ENCODE measurements around the gene NOS1AP. TPM values are rescaled to one million over a fixed set of nuclear protein-coding genes. Genes with fewer than 3 reads are reported as not detected.

Gene NOS1AP
- total RNA-seq, 1 donor from 2014 or later, result 2.1 TPM

DNA sequence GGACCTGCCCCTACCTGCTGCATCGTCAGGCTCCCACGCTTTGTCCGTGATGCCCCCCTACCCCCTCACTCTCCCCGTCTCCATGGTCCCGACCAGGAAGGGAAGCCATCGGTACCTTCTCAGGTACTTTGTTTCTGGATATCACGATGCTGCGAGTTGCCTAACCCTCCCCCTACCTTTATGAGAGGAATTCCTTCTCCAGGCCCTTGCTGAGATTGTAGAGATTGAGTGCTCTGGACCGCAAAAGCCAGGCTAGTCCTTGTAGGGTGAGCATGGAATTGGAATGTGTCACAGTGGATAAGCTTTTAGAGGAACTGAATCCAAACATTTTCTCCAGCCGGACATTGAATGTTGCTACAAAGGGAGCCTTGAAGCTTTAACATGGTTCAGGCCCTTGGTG is 298.3 kb downstream of the NOS1AP start:
- DNase-seq, result no peak

DNA sequence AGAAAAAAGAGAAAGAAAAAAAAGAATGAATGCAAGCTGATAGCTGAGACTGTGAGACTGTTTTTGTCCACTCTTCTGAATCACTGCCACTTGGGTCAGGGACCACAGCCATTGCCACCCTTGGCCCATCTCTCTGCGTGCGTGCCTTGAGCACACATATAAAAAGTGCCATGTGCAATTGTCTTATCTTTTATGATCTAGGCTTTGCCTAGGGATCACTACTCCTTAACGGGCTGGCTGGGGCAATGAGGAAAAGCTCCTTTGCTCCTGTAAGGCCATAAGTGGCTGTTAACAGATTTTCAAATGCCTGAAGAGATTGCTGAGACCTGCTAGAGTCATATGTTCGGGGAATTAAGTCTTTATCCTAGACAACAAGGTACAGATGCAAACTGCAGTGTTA is 299.0 kb downstream of the NOS1AP start:
- no peak for DNase-seq

DNA sequence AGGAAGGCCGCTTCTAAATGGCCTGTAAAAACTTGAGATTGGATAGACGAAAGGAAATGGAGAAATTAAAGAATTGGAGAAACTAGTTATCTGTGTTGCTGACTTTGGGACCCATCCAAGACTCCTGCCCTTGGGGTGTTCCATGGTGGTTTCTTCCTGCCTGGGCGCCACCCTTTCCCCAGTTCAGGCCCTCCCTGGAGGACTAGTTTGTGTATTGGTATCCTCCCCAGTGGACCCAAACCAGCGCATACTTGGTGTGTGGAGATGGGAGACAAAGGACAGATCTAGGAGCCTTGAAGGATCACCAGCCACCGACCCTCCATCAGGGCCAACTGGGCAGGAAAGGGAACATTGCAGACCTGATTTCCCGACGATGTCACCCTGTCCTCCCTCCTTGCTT is 300.1 kb downstream of the NOS1AP start:
- DNase-seq, result no peak

DNA sequence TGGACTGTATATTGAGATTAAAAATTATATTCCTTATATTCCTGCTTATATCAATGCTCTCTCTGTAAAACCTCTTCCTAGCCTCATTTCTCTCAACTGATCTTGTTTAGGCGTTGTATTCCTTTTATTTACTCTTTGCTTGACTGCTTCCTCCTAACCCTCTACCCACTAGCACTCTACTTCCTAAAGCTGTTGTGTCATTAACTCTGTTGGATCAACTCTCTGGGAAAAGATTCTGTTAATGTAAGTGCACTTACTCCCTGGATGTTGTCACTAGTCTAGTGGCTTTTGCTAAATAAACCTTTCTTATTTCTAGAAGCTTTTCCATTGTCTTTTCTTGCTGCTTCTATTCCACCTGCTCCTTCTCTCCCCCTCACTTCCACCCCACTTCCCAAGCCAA is 300.7 kb downstream of the NOS1AP start:
- DNase-seq, result no peak

DNA sequence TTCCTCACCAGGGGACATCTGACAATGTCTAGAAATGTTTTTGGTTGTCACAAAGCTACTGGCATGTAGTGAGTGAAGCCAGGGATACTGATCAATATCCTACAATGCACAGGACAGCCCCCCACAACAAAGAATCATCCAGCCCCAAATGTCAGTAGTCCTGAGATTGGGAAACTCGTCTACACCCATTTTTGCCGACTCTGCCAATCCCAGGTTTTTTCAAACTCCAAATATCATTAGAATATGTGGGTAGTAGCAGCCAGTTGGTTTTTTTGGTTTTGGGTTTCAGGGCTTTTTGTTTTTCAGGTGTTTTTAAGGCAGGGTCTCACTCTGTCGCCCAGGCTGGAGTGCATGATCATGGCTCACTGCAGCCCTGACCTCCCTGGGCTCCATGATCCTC is 301.2 kb downstream of the NOS1AP start:
- DNase-seq, result no peak

DNA sequence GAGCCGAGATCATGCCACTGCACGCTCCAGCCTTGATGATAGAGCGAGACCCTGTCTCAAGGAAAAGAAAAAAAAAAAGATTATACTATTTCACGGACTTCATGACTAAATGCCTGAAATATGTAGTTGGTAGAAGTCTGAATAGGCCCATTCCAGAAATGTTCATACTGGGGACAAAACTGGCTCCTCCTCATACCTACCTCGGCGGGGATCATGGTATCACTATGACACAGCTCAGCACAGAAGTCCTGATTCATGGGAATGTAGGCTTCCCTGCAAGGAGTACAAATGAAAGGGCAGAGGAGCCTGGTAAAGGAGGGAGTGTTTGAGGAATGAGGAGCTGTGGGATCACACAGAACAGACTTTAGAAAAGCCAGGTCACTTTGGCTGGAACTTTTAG is 302.1 kb downstream of the NOS1AP start:
- no peak for DNase-seq

DNA sequence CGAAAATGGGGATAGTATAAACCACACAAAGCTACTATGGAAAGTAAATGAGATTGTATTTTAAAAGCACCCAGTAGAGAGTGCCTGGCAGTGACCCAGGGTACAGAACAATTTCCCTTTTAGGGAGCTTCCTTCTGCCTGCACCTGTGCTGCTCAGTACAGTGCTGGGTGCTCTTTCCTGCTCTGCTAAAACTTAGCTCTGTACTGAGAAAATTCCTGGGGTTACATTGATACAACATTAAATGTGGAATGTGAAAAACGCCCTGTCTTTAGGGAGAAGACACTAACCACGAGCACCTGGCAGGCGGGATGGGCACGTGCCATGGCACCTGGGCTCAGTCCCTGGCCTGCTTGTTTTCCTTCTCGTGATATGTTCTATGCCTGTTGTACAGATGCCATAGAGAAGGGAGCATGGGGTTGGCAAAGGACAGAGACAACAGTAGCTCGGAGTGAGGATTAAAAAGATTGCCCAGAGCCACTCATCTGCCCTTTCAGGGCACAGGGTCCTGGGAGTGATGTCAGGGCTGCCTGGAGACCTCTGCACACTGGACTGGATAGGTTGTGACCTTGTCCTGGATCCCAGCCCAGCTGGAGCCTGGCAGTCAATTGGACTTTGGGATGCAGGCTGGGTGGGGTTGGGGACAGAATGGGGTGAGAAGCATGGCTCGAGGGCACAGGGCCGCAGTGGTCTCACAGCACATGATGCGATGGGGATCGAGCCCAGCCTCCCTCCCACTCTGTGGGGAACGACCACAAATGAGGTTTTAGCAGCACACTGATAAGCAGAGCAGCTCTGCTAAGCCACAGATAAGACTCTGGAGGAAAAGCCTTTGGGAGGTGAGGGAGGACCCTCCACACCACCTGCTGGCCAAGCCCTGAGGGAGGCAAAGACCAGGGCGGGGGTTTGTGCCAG is 302.9 kb downstream of the NOS1AP start:
- no peak for DNase-seq

DNA sequence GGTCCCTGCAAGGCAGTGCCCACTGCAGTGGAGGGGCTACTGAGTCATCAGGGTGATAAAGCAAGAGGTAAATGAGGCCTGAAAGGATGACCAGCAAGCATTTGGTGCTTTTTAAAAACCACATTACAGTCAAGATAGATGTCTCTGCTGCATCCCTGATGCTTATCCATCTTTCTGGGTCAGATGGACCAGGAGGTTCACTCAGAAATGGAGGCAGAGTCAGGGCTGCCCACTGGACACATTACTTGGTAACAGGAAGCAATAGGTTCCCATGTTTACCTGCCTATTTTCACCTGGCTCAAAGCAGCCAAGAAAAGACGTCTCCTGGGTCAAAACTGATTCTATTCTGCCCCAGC is 303.6 kb downstream of the NOS1AP start:
- DNase-seq, result no peak

DNA sequence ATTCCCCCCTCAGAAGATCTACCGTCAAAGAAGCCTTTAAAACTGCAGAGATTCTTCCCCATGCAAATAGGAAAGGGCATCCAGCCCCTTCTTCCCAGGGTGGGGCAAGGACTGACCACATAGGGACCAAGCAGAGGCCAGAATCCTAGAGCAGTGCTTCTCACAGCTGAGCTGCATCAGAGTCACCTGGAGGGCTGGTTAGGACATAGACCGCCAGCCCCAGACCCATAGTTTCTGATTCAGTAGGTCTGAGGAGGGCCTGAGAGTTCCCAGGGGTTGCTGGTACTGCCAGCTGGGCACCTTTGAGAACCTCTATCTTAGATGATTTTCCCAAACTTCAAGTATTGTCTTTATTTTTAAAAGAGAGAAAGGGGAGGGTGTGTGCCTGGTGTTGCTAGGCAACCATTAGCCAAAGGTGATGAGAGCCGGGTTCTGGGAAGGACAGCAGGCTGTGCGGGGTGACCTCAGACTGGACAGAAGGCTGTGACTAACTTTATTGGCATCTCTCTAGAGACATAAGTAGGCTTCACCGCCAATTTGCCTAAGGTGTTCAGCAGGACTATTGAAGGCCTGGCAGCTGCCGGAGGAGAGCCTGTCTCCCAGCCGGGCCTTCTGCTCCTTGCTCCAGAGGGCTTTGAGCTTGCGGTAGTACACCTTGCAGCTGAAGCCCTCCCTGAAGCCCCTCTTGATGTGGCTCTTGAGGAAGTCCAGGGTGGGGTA is 304.2 kb downstream of the NOS1AP start:
- no peak for DNase-seq

DNA sequence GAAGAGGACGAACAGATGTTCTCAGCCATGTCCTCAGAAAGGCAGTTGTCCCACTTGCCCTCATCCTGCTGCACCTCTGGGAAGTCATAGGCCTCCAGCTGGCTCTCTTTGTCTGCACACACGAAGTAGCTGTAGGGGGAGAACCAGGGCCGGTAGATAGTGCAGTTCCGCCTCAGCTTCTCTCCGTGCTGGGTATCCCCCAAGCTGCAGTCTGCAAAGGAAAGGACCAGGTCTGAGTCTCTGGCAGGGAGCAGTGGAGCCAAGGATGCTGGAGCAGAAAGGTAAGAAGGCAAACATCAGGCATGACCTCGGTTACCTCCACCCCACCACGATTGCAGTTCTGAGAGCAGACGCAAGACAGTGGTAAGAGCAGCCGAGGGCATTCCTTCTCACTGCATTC is 304.9 kb downstream of the NOS1AP start:
- no peak for DNase-seq

DNA sequence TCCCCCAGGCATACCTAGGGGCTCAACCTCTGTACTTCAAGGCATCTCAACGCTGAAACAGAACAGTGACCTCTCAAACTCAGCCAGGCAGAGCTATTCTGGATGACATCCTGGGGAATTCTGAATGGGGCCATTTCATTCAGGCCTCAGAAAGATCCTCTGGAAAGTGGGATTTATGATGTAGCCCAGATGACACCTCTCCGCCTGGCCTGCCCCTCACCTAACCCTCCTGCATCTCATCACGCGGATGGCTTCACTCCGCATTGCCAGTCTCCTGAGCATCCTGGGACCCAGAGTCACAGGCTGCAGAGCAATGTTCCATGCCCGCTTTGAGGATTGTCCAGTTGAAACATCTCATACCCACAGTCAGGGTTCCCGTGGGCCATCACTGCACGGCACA is 306.0 kb downstream of the NOS1AP start:
- no peak for DNase-seq

DNA sequence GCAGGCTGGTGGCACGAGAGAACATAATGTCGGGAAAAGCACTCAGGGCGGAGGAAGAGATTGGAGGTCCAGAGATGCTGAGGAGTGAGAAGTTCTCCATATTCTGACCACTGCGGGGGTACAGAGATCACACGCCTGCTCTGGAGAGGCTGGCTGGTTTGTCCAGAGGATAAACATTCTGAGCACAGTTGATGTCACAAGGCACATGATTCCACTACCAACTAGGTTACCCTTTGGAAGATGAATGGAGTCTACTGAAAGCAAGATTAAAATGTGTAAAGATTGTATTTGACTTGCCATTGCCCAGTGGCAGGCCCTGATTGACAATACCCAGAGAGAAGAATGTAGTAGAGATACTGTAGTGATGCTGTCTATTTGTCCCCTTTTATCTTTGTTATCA is 307.2 kb downstream of the NOS1AP start, which contains the start of gene SPATA46:
Gene SPATA46, minus strand, starts transcription at position 164 of the 400 bp plus-strand sequence. Its CDS starts 64 bp downstream, at position 100.
- DNase-seq, result no peak

DNA sequence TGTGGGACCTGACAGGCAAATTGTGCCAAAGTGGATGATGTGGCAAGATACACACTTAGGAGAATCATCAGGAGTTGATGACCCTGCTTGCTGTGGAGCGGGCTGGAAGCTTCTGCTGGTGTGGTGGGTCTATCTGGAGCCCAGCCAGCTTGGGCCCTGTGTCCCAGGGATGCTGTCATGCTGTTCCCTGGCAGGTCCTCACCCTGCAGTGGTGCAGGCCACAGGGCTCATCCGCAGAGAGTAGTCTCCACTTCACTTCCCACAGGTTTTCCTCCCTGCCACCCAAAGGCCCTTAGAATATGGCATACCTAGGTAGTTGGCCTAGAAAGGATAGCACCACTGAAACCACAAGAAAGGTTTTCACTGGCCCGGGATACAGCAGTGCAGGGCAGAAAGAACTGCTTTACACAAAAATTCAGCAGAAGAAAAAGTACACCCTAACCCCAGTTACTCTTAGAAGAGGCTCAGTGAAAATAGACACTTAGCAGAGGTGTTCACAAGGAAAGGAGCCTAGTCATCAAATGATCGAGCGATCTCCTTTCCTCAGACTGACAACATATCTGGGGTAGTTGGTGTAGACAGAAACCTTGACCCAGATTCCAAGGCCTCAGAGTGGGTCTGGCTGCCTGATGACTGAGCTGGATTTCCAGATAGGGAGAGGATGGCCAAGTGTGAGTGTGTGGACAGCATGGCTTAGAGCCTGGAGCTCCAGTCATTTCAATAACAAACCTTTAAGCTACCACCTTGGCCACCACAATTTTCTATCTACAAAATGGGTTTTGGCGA is 310.8 kb downstream of the NOS1AP start:
- no peak for DNase-seq

DNA sequence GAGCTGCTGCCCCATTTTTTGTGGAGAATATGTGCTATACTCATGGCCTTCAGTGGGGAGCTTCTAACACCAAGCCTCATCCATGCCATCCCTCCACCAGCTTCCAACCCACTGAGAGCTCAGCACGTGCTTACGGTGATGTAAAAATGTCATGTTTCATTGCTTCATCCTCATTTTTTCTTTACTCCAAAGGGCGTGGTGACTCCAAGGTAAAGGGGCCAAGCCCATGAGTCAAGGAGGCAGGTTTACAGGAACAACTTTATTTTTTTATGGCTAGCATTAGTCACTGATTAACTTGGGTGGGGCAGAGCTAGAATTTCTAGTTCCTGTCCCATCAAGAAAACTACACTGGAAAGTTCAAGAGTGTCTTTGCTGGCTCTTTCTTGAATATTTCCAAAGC is 311.9 kb downstream of the NOS1AP start, which contains the start of gene C1orf226:
Gene C1orf226, plus strand, starts transcription at position 346 of the 400 bp plus-strand sequence. CDS start 174 bp downstream, outside the sequence.
- no peak for DNase-seq

DNA sequence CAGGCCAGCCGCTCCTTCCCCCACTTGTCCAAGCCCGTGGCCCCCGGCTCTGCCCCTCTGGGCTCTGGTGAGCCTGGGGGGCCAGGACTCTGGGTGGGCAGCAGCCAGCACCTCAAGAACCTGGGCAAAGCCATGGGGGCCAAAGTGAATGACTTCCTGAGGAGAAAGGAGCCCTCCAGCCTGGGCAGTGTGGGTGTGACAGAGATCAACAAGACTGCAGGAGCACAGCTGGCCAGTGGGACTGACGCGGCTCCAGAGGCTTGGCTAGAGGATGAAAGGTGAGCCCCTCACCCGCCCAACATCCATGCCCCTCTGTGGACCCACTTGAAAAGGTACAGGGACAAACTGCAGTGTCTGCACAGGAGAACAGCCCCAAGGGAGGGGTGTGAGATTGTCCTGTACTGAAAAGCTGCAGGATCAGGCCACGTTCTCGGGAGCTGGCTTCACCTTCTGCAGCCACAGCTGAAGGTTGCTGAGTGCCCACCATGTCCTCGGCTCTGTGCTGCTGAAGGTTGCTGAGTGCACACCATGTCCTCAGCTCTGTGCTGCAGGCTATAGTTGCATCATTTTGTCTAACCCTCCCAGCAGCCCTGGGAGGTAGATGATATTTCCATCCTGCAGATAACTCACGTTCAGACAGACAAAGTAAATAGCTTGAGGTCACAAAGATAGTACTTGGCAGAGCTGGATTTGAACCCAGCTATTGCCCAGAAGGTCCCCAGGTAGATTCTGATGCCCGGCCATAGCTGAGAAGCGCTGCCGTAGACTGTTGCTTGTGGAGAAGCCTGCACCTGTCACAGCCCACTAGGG is 312.7 kb downstream of the NOS1AP start:
- DNase-seq, result no peak

DNA sequence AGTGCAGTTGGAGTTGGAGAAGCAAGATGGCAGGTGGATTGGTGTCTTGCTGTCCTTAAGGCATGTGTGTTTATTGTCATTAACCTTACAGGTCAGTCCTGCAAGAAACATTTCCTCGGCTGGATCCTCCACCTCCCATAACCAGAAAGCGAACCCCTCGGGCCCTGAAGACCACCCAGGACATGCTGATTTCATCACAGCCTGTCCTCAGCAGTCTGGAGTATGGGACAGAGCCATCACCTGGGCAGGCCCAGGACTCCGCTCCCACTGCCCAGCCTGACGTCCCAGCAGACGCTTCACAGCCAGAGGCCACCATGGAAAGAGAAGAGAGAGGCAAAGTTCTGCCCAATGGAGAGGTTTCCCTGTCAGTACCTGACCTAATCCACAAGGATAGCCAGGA is 313.6 kb downstream of the NOS1AP start:
- no peak for DNase-seq

DNA sequence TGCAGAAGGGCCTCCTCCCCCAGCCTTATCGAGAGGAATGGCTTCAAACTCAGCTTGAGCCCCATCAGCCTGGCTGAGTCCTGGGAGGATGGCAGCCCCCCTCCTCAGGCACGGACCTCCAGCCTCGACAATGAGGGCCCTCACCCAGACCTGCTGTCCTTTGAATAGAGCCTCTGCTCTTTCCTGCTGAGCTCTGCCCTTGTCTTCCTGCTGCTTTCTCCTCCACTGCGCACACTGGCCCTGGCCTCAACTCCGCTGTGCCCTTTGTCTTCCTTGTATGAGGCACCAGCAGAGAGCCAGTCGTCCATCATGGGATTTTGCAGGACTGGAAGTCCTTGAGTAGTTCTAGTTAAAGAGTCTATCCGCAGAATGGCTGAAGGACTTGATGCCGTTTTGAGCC is 314.0 kb downstream of the NOS1AP start:
- DNase-seq, result no peak

DNA sequence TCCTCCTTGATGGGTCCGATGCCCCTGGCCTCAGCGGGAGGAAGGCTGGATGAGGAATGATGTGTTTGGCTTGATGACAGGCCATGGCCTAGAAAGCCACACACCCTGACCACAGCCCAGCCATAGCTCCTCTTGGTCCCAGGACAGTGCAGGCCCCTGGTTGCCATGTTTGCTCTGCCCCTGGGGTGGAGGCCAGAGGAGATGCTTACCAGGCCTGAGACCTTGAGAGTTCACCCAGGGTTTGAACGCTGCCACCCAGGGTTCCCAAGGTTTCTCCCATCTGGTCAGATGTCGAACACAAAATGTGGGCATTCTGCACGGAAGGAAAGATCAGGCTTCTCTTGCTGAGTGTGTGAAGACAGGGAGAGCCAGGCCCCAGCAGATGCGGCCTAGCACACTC is 314.6 kb downstream of the NOS1AP start:
- DNase-seq, result no peak

DNA sequence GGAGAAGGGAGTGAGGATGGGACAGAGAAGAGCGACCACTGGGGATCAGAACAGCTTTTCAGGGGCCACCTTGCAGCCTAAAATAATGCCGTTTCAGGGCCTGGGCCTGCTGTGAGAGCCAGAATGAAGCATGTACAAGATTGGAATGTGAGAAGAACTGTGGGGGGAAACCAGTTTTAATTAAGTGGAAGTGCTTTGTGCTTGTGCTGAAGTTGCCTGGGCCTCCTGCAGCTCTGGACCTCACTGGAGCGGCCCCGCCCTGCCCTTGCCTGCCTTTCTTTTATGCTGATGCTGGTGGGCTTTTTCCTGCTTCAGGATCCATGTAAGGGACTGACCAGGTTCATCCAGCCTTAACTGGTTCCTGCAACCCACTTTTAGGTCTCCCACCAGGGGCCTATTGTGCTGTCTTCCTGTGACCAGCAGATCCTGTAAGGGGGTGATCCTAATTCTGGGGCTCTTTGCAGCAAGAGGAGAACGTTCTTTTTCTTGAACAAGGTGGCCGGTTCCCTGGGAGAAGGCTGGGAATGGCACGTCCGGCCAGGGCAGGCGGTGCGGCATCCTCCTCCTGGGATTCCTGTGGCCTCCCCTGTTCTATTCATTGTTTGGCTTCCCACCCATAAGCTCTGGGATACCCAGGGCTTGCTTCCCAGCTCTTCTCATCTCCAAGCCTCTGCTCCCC is 315.2 kb downstream of the NOS1AP start:
- no peak for DNase-seq

DNA sequence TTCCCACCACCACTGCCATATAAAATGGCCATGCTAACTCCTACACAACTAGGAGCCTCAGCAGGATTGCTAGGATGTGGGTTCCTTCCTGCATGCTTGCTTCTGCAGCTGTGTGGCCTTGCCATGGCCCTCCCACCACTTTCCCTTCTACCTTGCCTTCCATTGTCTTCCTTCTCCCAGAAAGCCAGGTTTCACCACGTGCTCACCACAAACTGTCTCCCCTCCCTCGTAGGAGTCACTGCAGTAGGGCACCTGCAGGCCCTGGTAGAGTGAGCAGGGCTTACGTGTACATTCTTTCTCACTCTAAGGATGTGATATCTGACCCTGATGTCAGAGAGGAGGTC is 315.8 kb downstream of the NOS1AP start:
- no peak for DNase-seq

DNA sequence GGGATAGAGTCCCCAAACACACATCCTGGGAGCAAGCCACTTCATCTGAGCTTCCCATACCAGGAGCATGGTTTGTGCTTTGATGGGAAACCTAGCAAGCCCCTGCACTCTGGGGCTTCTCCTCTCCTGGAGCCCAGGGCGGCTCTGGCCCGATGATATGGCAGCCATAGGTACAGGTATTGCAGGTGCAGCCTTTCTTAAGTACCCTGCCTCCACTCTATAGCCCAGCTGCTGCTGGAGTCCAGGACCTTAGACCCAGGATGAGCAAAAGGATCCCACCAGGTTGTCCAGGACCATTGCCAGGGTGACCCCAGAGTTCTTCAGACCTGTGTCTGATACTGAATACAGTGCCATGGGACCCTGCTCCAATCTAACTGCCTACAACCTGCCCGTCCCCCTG is 316.2 kb downstream of the NOS1AP start:
- no peak for DNase-seq

All from skin of body (tissue), 2 donors.